Measurements from ENCODE around the gene HNRNPH3. TPM values are rescaled to one million over a fixed set of nuclear protein-coding genes. Genes with fewer than 3 reads are reported as not detected.

Gene HNRNPH3
- total RNA-seq, 1 experiment from 2014 or later: 244 TPM

- Histone ChIP-seq H3K9me3 (ENCODE audit: control insufficient read depth, low read depth, low read length) (no peaks in the 10 kb centered on the region), H3K18ac (ENCODE audit: insufficient read length, low read depth, low read length) (no peak overlapping the region), H2BK5ac (ENCODE audit: insufficient read length, low read length) (no peak overlapping the region), H2AFZ (ENCODE audit: low read length) (no peak overlapping the region), H3K4ac (ENCODE audit: low read depth, low read length) (no peak overlapping the region), H3K23ac (ENCODE audit: insufficient read length, low read depth, low read length) (no peak overlapping the region), H3K27me3 (ENCODE audit: insufficient read depth, low read length) (no peaks in the 10 kb centered on the region), H3K14ac (ENCODE audit: insufficient read depth, low read length) (no peak overlapping the region), H3K79me2 (ENCODE audit: insufficient read depth, low read length) (no peaks in the 10 kb centered on the region), H2BK20ac (ENCODE audit: low read depth, low read length, poor library complexity, severe bottlenecking) (no peak overlapping the region), H4K20me1 (ENCODE audit: control insufficient read depth, insufficient read depth, insufficient read length) (no peaks in the 10 kb centered on the region), H3K56ac (ENCODE audit: insufficient read length, low read depth, low read length) (no peak overlapping the region), H3K79me1 (ENCODE audit: insufficient read depth, low read depth, low read length, poor library complexity, severe bottlenecking) (no peaks in the 10 kb centered on the region), H2BK12ac (ENCODE audit: insufficient read length, low read depth, low read length) (no peak overlapping the region), H3K27ac (ENCODE audit: insufficient read length, low read depth, low read length) (no peak overlapping the region), H3K23me2 (ENCODE audit: insufficient read length, low read depth, low read length, poor library complexity, severe bottlenecking) (no peaks in the 10 kb centered on the region), H3K4me2 (ENCODE audit: insufficient read depth, insufficient read length, low read length) (no peak overlapping the region), H2BK15ac (ENCODE audit: low read depth, low read length) (no peak overlapping the region), H4K5ac (ENCODE audit: insufficient read length, low read depth, low read length) (no peak overlapping the region), H3T11ph (ENCODE audit: low read length) (no peak overlapping the region), H4K91ac (ENCODE audit: insufficient read length, low read depth, low read length) (no peak overlapping the region), H2AK5ac (ENCODE audit: insufficient read length, low read length) (no peak overlapping the region), H2BK120ac (ENCODE audit: low read depth, low read length, poor library complexity, severe bottlenecking) (no peak overlapping the region), H3K4me1 (ENCODE audit: insufficient read depth, low read length) (no peaks in the 10 kb centered on the region), H4K8ac (replicated peaks; ENCODE audit: insufficient read length, low read depth, low read length) (no peak overlapping the region), H3K9ac (ENCODE audit: extremely low read depth, insufficient read length, low read length) (no peak overlapping the region)
- no peak overlapping the region for H3K4me3 Mint-ChIP-seq
- H3K27me3 Mint-ChIP-seq (ENCODE audit: low read depth): peaks cover 7% of the 10 kb centered on the region
- DNase-seq: no peak
- H3K9me3 Mint-ChIP-seq: peaks cover 19% of the 10 kb centered on the region in 2 experiments
- TF ChIP-seq CTCF (conservative IDR thresholded peaks at IDR 0.05): no peak
- H3K4me1 Mint-ChIP-seq: peaks cover under 1 to 1% of the 10 kb centered on the region in 2 experiments; a peak in 2 of 4 replicates
- no peak overlapping the region for H3K27ac Mint-ChIP-seq
- H3K36me3 Mint-ChIP-seq (ENCODE audit: insufficient read depth in 1 of 3, low read depth in 3 of 3): peaks cover 6 to 14% (median 11%) of the 10 kb centered on the region in 3 experiments
- no CpG with 5 or more reads among the region's 1 CpG for WGBS (ENCODE audit: extremely low coverage, insufficient read length, low lambda C conversion rate)
Observed at GRCh38 chr10:68315582-68315981, 16.3 kb upstream of the HNRNPH3 start.

All from H9 (cell line).